Sigmoid colon (tissue), 7 donors: ENCODE results near the gene EFCAB3. TPM values are rescaled to one million over a fixed set of nuclear protein-coding genes. Genes with fewer than 3 reads are reported as not detected.
"Not testable (repeated sequence)": the region's sequence is repeated elsewhere in the genome, so short reads cannot be mapped to it uniquely, and the experiment has no call there.

Source experiments
- DNase-seq: peaks from one replicate; pipeline ENCODE4 v3.0.0-alpha.2; 2019
- H3K27ac ChIP-seq, 4 donors: fragments of 200-600 bp; sonication (generic); one replicate each; pipeline ENCODE4 v1.5.1; 2016 to 2019; ENCODE audit warnings: mild to moderate bottlenecking in 1 of 4
- H3K27me3 ChIP-seq, 3 donors: fragments of 200-600 bp; sonication (generic); one replicate each; pipeline ENCODE4 v1.5.1; 2019; ENCODE audit warnings: mild to moderate bottlenecking in 1 of 3
- H3K36me3 ChIP-seq, 4 donors: fragments of 200-600 bp; sonication (generic); one replicate each; pipeline ENCODE4 v1.5.1; 2016 to 2019
- H3K4me1 ChIP-seq, 4 donors: fragments of 200-600 bp; sonication (generic); one replicate each; pipeline ENCODE4 v1.5.1; 2017 to 2019
- H3K4me3 ChIP-seq, 4 donors: fragments of 200-600 bp; sonication (generic); one replicate each; pipeline ENCODE4 v1.5.1; 2017 to 2019; ENCODE audit warnings: mild to moderate bottlenecking in 2 of 4, moderate library complexity in 1 of 4
- H3K9me3 ChIP-seq, 4 donors: fragments of 200-600 bp in 3 of 4; sonication (generic) in 3 of 4; one replicate each; pipeline versions ENCODE4 v1.5.1 to v1.6.1; 2013 to 2019
- EP300 ChIP-seq, 4 donors: sonication (generic); formaldehyde crosslinking; IDR thresholded peaks; one replicate each; pipeline ENCODE4 v1.6.1; 2017; ENCODE audit warnings: antibody characterized with exemption in 4 of 4
- POLR2A ChIP-seq, 2 donors: fragments of 450-650 bp; IDR thresholded peaks; one replicate each; pipeline ENCODE4 v1.6.1; 2016; ENCODE audit warnings: antibody characterized with exemption in 2 of 2, mild to moderate bottlenecking in 2 of 2, moderate library complexity in 2 of 2
- POLR2AphosphoS5 ChIP-seq, 4 donors: sonication (generic); formaldehyde crosslinking; IDR thresholded peaks; one replicate each; pipeline ENCODE4 v1.6.1; 2017; ENCODE audit warnings: antibody characterized with exemption in 4 of 4
- WGBS, 2 donors: extraction: QIAGEN DNeasy Blood & Tissue Kit; methylation state at CpG; one replicate each; pipeline ENCODE4 v1.1.7; 2013; 5-methylcytosine and 5-hydroxymethylcytosine counted together
- intact Hi-C: fragments of 100-400 bp; cut with DNase I; formaldehyde crosslinking; loops from one replicate; pipeline ENCODE4 v1.15.1; 2023
- polyA plus RNA-seq, 3 donors: library from polyadenylated mRNA; stranded (reverse); fragments of 200-250 nt; gene quantifications; one replicate each; pipeline ENCODE4 v1.2.3, GENCODE V29; 2013
- total RNA-seq, 4 donors: library from RNA; depleted of rRNA; stranded (reverse); fragments of >200 nt; gene quantifications; one replicate each; pipeline ENCODE4 v1.1.0, GENCODE V29; 2016
- TF ChIP-seq, protein P1 (sequence below), 4 experiments: fragments of 450-650 bp in 3 of 4; fragments of 200-600 bp in 1 of 4; IDR thresholded peaks; one replicate each; pipeline ENCODE4 v1.5.1; 2016 to 2019; ENCODE audit warnings: antibody characterized with exemption in 4 of 4, mild to moderate bottlenecking in 3 of 4, moderate library complexity in 2 of 4
- donor health status: healthy with polysubstance abuse.
- donor health status: Bipolar disorder and iron deficiency.
- donor health status: healthy.

Gene EFCAB3
- total and polyA plus RNA-seq, 7 donors: not detected

GRCh38 chr17:62381561-62381960 lies 1.2 kb downstream of the EFCAB3 start:
- TF ChIP-seq, protein P1, sequence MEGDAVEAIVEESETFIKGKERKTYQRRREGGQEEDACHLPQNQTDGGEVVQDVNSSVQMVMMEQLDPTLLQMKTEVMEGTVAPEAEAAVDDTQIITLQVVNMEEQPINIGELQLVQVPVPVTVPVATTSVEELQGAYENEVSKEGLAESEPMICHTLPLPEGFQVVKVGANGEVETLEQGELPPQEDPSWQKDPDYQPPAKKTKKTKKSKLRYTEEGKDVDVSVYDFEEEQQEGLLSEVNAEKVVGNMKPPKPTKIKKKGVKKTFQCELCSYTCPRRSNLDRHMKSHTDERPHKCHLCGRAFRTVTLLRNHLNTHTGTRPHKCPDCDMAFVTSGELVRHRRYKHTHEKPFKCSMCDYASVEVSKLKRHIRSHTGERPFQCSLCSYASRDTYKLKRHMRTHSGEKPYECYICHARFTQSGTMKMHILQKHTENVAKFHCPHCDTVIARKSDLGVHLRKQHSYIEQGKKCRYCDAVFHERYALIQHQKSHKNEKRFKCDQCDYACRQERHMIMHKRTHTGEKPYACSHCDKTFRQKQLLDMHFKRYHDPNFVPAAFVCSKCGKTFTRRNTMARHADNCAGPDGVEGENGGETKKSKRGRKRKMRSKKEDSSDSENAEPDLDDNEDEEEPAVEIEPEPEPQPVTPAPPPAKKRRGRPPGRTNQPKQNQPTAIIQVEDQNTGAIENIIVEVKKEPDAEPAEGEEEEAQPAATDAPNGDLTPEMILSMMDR (IDR thresholded peaks at IDR 0.05): no peak
- TF ChIP-seq POLR2AphosphoS5 (IDR thresholded peaks at IDR 0.05) (no peak), EP300 (IDR thresholded peaks at IDR 0.05) (no peak), POLR2A (IDR thresholded peaks at IDR 0.05) (no peak)
- Histone ChIP-seq H3K9me3 (no peaks in the 10 kb centered on the region), H3K4me3 (no peak overlapping the region), H3K27ac (no peak overlapping the region), H3K4me1 (no peaks in the 10 kb centered on the region), H3K36me3 (no peaks in the 10 kb centered on the region), H3K27me3 (peaks cover 0 to 4% (median 0%) of the 10 kb centered on the region in 3 donors)
- intact Hi-C loops: no loop called here
- DNase-seq: no peak
- WGBS, 2 donors: 92 to 94% methylated on average over 18 of the region's 18 CpGs

- no peaks in the 10 kb centered on the region for H3K9me3 ChIP-seq
- DNase-seq: no peak
- no peak overlapping the region for H3K27ac ChIP-seq
- TF ChIP-seq EP300 (IDR thresholded peaks at IDR 0.05): no peak
- TF ChIP-seq, protein P1 (IDR thresholded peaks at IDR 0.05): no peak
- TF ChIP-seq POLR2A (IDR thresholded peaks at IDR 0.05): no peak
- no peak for TF ChIP-seq POLR2AphosphoS5 (IDR thresholded peaks at IDR 0.05)
- no peaks in the 10 kb centered on the region for H3K27me3 ChIP-seq
- intact Hi-C loops: no loop called here
- H3K36me3 ChIP-seq: no peaks in the 10 kb centered on the region
- H3K4me3 ChIP-seq: no peak overlapping the region
- H3K4me1 ChIP-seq: no peaks in the 10 kb centered on the region
- 43 to 83% methylated on average over 1 of the region's 1 CpG for WGBS, 2 donors
These were observed 8.5 kb downstream of the EFCAB3 start for GRCh38 chr17:62388856-62389255.

- Histone ChIP-seq H3K36me3 (no peaks in the 10 kb centered on the region), H3K27ac (no peak overlapping the region), H3K27me3 (no peaks in the 10 kb centered on the region), H3K9me3 (no peaks in the 10 kb centered on the region), H3K4me1 (no peaks in the 10 kb centered on the region), H3K4me3 (no peak overlapping the region)
- TF ChIP-seq POLR2AphosphoS5 (IDR thresholded peaks at IDR 0.05): no peak
- no peak for TF ChIP-seq EP300 (IDR thresholded peaks at IDR 0.05)
- no peak for TF ChIP-seq POLR2A (IDR thresholded peaks at IDR 0.05)
- TF ChIP-seq, protein P1 (IDR thresholded peaks at IDR 0.05): no peak
- WGBS, 2 donors: 83 to 93% methylated on average over 1 of the region's 1 CpG
- DNase-seq: no peak
- intact Hi-C loops: no loop called here
These were observed 12.6 kb downstream of the EFCAB3 start for GRCh38 chr17:62392908-62393307.

GRCh38 chr17:62398891-62399290 lies 18.5 kb downstream of the EFCAB3 start:
- TF ChIP-seq, protein P1 (IDR thresholded peaks at IDR 0.05): no peak
- no peak for TF ChIP-seq POLR2A (IDR thresholded peaks at IDR 0.05)
- no peak for TF ChIP-seq EP300 (IDR thresholded peaks at IDR 0.05)
- no peak for TF ChIP-seq POLR2AphosphoS5 (IDR thresholded peaks at IDR 0.05)
- intact Hi-C loops: no loop called here
- Histone ChIP-seq H3K36me3 (no peaks in the 10 kb centered on the region), H3K9me3 (no peaks in the 10 kb centered on the region), H3K4me1 (no peaks in the 10 kb centered on the region), H3K4me3 (no peak overlapping the region), H3K27ac (no peak overlapping the region), H3K27me3 (no peaks in the 10 kb centered on the region)
- no peak for DNase-seq
- WGBS, 2 donors: 93 to 98% methylated on average over 1 of the region's 1 CpG

DNA sequence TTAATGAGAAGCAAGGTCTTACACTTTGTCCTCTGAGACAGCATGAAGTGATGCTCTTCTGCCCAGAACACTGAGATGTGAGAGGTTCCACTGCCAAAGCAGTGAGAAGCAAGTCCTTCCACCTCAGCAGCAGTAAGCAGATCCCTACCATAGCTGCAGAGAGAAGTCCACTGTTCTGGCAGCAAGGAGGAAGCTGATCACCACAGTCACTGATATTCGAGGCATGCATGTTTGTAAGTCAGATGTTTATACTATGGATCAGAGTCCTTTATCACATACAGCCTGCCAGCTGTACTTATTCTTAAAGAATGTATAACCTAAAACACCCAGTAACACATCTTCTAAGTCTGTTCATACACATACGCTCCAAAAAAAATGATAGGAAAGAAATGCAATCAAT lies 25.1 kb downstream of the EFCAB3 start:
- Histone ChIP-seq H3K36me3 (no peaks in the 10 kb centered on the region), H3K27me3 (no peaks in the 10 kb centered on the region), H3K4me3 (no peak overlapping the region), H3K27ac (no peak overlapping the region), H3K9me3 (no peaks in the 10 kb centered on the region), H3K4me1 (no peaks in the 10 kb centered on the region)
- intact Hi-C loops: no loop called here
- TF ChIP-seq, protein P1 (IDR thresholded peaks at IDR 0.05): no peak
- no peak for DNase-seq
- WGBS, 2 donors: 46 to 52% methylated on average over 2 of the region's 2 CpGs

- intact Hi-C loops, H3K4me3 ChIP-seq, H3K27me3 ChIP-seq, DNase-seq, H3K27ac ChIP-seq, H3K9me3 ChIP-seq, H3K36me3 ChIP-seq, H3K4me1 ChIP-seq: not testable (repeated sequence)
- 93 to 94% methylated on average over 1 of the region's 1 CpG for WGBS, 2 donors
These were observed 32.7 kb downstream of the EFCAB3 start for GRCh38 chr17:62413090-62413489.
